Mammary epithelial cell (primary cell): ENCODE measurements around the gene GPC5.

ENCODE experiments used
- EZH2 ChIP-seq: IDR thresholded peaks from 2 replicates; pipeline ENCODE4 v1.6.1; 2012; ENCODE audit warnings: low read length, inconsistent platforms, borderline replicate concordance
- TF ChIP-seq, protein P1 (sequence below), 2 donors: IDR thresholded peaks in 1 of 2; conservative IDR thresholded peaks in 1 of 2; 2 replicates each; pipeline ENCODE4 v1.5.1; 2011 to 2012; ENCODE audit warnings: inconsistent platforms in 2 of 2, low read length in 2 of 2, mild to moderate bottlenecking in 2 of 2, control low read depth in 1 of 2, low read depth in 1 of 2; ENCODE audit not compliant: insufficient read depth in 1 of 2; ENCODE audit errors: extremely low read depth in 1 of 2

DNA sequence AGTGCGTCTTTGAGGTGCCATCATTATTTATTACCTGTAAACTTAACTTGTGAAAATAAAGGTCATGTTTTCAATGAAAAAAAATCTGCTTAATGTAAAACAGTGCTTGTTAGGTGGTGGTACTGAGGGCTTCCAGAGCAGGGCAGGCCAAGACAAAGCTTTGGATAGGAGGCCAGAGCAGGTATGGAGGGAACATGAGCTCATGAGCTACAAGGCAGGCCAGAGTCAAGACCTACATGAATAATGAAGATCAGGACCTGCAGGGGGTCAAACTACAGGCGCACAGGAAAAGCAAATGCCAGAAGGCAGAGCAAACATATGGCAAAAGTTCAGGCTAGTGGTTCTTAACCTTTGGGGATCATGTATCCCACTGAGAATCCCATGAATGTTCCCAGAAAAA is 343.5 kb downstream of the GPC5 start:
- TF ChIP-seq, protein P1, sequence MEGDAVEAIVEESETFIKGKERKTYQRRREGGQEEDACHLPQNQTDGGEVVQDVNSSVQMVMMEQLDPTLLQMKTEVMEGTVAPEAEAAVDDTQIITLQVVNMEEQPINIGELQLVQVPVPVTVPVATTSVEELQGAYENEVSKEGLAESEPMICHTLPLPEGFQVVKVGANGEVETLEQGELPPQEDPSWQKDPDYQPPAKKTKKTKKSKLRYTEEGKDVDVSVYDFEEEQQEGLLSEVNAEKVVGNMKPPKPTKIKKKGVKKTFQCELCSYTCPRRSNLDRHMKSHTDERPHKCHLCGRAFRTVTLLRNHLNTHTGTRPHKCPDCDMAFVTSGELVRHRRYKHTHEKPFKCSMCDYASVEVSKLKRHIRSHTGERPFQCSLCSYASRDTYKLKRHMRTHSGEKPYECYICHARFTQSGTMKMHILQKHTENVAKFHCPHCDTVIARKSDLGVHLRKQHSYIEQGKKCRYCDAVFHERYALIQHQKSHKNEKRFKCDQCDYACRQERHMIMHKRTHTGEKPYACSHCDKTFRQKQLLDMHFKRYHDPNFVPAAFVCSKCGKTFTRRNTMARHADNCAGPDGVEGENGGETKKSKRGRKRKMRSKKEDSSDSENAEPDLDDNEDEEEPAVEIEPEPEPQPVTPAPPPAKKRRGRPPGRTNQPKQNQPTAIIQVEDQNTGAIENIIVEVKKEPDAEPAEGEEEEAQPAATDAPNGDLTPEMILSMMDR (conservative IDR thresholded peaks at IDR 0.05 in 1 of 2, IDR thresholded peaks at IDR 0.05 in 1 of 2; ENCODE audit: extremely low read depth in 1 of 2, insufficient read depth in 1 of 2, low read depth in 1 of 2, low read length in 2 of 2) = no peak
- no peak for TF ChIP-seq EZH2
